HG03565 (cell line): ENCODE results near the gene RBM20.

ENCODE experiments used
- ATAC-seq: cut with Tn5 transposase; IDR thresholded peaks from one replicate; pipeline ENCODE4 v1.9.1; 2021; ENCODE audit warnings: mild to moderate bottlenecking, moderate library complexity; ENCODE audit not compliant: unreplicated experiment

RBM20 gene

DNA sequence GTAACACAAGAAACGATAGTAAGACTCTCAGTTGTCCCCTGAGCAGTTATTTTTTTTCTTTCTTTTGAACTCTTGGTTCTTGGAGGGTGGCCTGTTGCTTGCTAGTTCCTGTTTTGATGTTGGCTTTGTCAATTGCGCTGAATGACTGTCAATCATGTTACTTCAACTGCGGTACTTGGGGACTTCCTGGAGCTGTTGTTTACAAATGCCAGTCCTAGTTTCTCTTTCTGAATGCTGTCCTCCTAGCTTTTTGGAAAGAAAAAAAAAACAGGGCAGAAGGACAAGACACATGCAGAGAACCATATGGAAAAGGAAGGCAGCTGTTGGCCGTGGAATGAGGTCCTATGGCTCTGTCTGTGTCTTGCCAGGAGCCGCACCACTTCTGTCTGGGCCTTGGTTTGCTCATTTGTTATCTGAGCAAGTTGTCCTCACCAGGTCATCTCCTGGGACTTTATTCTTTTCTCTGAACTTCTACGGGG is 220.6 kb downstream of the RBM20 start:
- ATAC-seq: peak; percentile 43

DNA sequence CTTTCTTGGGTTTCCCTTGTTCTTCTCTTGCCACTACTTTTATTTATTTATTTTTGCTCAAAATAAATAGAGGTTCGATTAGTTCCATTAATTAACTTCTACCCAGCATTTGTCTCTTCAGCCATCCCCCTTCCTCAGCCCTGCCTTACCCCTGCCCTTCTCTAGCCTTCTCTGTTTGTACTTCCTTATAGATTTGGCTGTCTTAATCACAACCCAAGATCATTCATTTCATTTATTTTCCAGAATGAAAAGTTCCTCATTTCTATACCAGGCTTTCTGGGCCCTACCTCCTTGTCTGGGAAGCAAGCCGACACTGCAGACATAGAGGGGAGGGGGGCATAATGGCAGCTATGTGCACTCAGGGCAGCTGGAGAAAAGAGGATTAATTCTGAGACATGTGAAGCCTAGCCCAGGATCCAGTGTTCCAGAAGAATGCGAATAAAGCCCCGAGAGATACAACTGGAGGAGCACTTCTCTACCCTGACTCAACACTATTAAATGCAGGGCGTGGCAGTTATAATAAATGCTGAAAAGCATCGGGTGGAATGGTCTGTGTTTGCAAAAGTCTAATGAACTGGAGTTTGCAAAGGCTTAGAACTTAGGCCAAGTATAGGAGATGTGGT is 221.2 kb downstream of the RBM20 start:
- ATAC-seq: no peak

DNA sequence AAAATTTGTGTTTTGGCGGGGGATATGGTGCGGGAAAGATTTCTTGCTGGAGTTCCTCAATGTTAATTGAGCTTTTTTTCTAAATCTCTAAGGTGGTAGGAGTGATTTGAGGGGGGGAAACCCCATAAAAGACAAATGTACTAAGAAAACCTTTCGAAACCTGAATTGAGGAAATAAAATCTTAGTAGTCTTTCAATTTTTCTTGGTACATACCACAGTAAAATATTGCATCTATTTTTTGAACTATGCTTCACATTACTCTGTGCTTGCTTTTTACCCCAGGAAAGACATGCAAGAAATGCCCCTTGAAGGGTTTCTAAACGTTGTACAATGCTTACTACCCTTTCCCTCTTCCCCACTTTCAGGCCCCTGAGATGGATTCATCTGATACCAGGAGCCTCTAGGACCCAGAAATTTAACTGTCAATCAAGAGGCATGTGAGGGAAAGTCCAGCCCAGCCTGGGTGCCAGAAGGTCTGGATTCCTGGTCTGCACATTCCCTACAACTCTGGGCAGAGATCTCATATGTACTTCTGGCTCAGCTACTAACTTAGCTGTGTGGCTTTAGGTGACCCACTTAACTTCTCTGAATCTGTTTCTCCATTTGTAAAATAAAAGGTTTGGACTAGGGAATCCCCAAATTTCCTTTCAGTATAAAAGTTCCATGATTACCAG is 221.8 kb downstream of the RBM20 start:
- ATAC-seq: no peak

DNA sequence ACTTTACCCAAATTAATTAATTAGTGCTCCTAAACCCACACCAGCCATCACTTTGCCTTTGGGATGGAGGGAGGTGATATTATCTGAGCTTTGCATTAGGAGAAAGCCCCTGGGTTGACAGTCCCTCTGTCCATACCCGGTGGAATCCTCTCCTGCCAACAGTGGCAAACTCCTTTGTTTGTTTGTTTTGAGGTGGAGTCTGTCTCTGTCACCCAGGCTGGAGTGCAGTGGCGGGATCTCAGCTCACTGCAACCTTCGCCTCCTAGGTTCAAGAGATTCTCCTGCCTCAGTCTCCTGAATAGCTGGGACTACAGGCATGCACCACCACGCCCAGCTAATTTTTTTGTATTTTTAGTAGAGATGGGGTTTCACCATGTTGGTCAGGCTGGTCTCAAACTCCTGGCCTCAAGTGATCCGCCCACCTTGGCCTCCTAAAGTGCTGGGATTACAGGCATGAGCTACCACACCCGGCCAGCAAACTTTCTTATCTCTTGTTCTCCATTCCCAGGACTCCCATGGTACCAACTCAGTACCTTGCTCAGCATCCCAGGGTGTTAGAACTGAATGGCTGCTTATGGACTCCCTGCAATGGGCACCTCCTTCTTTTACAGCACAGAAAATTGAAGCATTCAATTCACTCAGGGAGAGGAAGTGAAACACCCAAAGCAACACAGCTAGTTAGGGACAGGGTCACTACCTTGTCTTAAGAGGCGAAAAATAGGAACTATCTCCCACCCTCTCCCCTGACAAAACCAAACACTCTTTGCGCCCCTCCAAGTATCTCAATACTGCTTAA is 223.1 kb downstream of the RBM20 start:
- ATAC-seq: peak; percentile 29

DNA sequence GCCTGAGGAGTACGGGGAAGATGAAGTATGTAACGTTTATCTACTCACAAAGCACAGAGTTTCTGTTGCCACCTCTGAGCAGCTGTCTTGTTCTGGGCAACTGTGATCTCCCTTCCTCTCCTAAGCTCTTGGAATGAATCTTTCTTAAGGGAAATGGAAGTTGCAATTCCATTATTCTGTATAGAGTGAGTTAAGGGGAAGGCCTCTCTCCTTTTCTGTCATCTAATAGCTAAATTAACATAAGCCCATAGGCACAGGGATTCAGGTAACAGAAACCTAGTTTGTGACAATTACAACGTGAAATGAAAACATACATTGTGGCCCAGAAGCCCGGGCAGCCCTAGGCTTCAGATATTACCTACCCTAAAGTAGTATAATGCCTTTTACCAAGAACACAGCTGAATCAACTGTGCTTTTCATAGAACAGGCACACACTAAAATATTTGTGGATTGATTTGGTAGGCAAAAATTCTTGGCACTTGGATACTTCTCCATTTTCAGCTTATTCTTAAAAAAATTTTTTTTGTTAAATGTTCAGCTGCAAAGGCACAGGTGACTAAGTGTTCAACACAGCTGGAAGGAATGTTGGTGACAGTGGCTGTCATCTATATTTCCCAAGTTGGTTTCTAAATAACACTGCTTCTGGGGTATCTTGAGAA is 223.8 kb downstream of the RBM20 start:
- ATAC-seq: no peak

DNA sequence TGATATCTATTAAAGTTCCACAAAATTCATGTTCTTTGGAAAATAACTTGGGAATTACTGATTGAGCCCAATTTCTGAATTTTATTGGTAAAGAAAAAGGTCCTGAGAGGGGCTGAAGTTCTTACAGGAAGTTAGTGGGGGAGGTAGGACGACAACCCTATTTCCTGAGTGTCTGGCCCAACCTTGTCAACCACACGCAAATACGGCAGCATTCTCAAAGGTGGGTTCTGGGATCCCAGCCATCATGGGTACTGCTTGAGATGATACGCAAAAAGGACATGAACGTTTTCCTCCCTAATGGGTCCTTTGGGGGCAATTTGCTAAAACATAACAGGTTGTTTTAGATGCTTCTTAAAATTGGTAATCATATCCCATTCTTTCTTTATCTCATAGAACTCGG is 224.8 kb downstream of the RBM20 start:
- no peak for ATAC-seq

DNA sequence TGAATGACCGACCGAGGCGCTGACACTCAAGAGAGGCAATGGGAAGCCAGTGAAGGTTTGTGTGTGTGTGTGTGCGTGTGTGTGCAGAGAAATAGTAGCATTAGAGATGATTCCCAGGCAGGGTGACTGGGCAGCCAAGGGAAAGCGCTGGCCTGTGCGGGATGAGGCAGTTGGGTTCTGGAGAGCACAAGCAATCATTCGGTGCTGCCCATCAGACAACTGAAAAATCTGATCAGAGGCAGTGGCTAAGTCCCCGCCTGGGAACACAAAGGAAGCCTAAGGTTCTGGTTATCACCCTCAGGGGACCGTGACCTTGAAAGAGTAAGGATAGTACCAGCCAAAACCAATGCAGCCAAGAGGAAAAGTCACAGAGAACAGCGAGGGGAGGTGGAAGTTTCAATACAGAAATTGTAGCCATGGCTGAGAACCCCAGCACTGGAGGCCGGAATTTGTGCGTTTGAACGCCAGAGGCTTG is 226.7 kb downstream of the RBM20 start:
- ATAC-seq: no peak

DNA sequence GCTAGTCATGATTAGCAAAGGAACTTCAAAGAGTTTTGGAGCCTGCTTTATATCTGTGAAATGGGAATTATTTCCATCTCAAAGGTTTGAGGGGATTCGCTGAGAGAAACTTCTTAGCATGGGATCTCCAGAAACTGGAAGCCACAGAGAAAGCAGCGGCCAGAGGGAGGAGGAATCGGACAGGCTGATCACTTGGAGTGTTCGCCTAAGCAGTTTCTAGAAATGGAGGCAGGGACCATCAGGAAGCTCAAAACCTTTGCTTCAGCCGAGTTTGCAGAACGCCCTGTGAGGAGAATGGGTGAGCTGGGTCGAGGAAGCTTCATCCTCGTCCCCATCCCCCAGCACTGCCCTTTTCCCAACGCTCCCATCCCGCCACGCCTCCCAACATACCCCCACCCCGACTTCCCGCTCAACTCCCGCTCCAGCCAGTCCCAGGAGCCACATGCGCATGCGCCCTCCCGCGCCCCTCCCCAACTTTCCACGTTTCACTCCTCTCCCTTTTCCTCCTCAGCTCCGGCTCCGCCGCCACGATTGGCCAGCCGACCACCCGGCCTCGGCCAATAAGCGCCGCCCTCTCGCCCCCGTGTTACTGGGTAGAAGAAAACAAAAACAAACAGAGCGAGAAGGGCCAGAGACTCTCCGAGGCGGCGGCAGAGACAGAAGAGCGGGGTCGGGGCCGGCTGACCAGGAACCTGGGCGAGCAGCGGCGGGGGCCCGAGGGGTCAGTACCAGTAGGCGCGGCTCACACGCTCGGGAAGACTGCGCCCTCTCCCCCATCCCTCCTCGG is 227.4 kb downstream of the RBM20 start, which contains the start of gene PDCD4:
Gene PDCD4, plus strand, starts transcription at position 631 of the 787 bp plus-strand sequence. CDS start 4,100 bp downstream, outside the sequence.
- peak; percentile 50 for ATAC-seq

DNA sequence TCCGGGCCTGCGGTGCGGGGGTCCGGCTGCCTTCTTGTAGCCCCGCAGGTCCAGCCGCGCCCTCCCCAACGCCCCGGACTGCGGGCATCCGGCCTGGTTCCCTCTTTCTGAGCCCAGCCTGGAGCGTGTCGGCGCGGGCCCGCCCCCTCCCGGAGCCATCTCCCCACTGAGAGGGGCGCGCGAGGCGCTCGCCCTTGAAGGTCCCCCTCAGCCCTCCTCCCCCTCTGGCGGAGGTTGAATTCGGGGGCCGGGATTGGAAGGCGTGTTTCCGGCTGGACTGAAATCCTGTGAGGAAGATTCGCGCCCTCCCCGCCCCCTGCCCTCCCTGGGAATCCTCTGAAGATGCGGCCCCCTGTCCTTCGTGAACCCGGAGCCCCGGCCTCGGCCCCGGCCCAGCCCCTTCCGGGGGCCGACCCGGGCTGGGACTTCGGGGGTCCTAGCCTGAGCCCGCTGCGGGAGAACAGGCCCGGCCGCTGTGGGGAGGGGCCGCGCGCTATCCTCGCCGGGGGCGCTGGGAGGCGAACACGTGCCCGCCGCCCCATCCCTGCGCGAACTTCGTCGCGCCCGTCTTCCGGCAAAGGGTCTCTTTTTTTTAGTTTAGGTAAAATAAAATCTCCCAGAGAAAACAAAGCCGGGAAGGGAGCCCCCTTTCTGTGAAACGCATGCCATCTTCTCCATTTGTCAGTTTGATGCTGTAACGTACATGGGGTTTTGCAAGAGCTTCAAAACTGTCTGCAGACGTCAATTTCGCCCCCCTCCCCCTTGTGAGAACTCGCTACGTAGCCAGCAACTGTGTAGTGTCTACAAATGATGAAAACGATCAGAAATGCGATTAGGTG is 228.2 kb downstream of the RBM20 start:
- ATAC-seq: peak; percentile 20

DNA sequence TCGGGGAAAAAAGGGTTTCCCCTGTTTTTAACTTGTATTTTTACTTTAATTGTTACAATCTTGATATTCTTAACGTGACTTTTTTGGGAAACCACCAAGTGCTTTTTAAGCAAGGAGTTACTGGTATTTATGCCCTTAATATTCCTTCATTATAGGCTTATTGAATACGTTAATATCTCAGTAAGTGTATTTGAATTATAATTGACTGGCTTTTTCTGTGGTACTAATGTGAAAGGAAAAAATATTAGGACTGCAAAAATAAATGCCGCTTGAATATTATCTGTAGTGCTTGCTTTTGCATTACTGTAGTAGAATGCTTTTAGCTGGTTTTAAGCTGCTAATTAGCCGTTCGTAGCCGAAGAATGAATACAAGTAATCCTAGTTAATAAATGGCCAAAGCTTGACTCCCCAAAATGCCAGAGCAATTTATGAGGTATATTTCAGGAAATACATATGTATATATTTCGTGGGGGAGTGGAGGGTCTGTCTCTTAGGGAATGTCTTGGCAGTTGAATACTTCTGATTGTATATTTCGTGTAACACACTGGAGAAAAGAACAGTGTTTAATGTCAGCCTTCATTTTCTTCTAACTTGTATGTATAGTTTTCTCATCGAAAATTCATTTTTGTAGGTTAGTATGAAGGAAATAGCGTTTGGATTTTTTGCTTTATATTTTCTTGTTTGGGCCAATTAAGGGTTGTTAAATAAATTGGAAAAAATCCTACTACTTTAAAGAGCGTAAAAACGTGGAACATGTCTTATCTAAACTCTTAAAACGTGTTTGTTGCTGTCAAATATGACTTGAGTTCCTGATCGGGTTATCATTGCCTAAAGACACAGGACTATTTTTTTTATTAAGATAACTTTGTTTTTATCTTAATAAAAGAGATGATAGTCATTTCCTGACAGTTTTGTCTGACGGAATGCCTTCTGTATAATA is 229.1 kb downstream of the RBM20 start:
- no peak for ATAC-seq

DNA sequence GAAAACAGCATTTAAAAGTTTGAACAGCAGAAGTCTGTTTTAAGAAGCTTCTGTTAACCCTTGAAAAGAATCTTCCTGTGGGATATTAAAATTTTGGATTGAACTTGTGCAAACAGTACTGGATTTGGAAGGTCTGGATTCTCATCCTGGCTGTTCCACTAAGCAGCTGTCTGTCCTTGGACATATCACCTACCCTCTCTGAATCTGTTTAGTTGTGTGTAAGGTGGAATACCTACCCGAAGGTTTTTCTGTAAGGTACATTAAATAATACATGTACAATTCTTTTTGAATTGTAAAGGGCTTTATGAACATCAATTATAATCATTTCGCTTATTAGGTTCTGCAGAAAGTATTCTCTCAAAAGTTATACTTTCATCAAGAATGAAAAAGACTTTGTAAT is 229.8 kb downstream of the RBM20 start:
- ATAC-seq: no peak

DNA sequence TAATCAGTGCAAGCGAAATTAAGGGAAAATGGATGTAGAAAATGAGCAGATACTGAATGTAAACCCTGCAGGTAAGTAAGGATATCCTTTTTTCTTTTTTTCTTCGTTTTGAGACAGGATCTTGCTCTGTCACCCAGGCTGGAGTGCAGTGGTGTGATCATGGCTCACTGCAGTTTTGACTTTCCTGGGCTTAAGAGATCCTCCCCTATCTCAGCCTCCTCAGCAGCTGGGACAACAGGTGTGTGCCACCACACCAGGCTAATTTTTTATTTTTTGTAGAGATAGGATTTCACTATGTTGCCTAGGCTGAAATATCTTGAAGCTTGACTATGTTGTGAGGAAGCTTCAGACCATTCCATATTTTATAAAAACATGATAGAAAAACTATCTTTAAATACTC is 231.9 kb downstream of the RBM20 start:
- ATAC-seq: no peak

DNA sequence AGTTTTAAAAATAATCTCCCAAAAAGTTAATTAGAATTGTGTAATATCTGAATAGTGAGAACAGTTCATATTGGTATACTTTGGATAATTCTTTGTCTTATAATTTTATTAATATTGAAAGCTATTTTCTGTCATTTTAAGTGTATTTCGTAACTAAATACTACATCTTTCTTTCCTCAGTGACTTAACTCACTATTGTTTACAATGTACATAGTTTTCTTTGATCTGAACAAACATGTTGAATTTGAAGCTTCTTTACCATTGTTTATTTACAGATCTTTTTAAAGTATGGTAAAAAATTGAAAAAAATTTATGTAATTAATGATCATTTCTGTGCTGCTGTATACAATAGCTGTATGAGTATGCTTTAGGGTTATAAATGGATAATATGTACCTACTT is 232.7 kb downstream of the RBM20 start:
- ATAC-seq: no peak

DNA sequence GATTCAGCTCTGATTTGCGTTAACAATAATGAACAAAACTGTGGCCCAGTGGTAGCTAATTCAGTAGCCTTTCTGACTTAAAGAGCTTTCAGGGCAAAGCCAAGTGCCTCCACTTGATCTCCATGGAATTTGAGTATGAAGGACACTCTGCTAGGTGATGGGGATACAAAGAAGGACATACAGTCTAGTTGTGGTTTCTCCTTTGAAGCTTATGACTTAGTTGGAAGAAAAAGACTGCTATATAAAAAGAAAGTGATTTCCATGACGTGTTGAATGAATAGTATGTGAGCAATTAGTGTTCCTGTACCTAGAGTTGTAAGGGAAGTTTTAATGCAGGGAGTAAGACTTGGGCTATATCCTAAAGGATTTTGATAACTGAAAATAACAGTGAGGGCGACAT is 235.9 kb downstream of the RBM20 start:
- no peak for ATAC-seq

DNA sequence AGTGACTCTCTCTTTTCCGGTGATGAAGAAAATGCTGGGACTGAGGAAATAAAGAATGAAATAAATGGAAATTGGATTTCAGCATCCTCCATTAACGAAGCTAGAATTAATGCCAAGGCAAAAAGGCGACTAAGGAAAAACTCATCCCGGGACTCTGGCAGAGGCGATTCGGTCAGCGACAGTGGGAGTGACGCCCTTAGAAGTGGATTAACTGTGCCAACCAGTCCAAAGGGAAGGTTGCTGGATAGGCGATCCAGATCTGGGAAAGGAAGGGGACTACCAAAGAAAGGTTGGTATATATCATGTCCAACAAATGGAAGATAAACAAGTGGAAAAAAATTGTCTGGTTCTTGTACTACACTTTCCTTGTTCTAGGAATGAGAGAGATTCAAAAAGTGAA is 237.1 kb downstream of the RBM20 start:
- no peak for ATAC-seq

DNA sequence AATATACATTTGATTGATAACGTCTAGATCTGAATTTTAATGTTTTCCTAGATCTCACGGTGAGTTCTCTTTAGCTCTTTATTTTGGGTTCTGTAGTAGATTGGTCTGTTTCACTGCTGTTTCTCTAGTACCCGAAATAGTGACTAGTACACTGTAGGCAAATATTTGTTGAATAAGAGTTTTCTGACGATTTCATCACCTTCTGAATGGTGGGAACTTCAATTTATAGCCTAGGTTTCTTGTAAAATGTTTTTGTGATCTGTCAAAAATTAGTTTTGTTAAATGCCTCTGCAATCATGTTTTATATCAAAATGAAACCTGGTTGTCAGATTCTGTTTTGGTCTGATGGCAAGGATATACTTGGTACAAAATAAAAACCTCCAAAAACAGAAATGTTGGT is 237.8 kb downstream of the RBM20 start:
- no peak for ATAC-seq

DNA sequence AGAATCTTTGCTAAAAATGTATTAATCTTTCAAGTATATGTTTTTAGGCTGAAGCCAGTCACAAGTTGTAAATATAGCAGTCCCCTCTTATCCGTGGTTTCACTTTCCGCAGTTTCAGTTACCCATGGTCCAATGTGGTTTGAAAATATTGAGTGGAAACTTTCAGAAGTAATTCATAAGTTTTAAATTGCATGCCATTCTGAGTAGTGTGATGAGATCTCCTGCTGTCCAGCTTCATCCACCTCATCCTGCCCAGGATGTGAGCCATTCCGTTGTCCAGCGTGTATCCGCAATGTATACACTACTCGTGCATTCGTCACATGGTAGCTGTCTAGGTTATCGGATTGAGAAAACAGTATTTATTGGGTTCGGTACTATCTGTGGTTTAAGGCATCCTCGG is 239.8 kb downstream of the RBM20 start:
- no peak for ATAC-seq

DNA sequence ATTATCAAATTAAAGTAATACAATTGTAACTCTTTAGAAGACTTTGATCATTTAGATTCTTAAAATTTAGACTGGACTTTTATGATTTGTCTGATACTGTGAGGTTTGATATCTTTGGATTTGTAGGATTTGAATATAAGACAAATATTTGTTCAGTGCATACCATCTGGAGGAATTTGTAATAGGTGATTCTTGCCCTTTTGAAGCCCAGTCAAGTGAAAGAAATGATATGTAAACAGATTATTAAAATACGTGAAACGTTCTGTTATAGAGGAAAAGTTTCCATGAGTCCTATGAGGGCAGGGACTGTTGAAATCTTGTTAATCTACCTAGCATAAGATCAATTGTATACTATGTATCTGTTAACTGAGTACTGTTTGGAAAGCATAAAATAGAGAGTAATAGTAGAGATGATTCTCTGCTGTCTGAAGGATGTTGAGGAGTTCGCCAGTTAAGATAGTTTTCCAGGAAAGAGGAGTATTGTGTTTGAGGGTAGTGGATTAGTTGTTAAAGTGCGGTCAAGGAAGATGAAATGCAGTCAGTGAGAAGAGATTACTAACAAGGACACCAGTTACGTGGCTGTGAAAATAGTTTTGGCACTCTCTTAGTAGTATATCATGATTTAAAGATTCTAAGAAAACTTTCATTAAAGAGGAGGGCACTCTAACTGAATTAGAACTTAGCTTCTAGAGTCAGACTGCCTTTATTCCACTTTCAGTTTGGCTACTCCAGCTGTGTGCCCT is 242.0 kb downstream of the RBM20 start:
- ATAC-seq: no peak
